ENCODE data around the gene RPUSD1.

The RPUSD1 gene

DNA sequence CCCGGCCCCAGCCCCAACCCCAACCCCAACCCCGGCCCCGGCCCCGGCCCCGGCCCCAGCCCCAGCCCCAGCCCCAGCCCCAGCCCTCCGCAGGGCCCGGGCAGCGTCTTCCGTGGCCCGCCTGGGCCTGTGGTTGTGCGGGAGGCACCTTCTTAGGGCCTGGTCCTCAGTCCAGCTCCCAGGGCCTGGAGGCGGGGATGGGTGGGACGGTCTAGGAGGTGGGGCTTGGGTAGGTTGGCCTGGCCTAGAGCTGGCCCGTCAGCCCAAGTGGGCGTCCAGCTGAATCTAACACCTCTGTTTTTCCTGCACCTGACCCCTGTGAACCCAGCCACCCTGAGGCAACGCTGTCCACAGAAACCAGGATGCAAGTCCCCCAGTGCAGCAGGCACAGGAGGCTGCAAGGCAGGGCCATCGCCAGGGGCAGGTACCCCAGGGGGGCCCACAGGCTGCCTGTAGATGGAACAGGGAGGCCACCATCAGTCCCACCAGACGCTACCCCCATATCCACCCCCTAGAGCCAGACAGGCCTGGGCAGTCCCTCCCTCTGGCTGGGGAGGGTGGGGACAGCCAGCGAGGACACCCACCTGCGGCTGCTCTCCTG is 18.9 kb downstream of the RPUSD1 start:
- peak in 1 of 10 donors; percentile 67 for DNase-seq

DNA sequence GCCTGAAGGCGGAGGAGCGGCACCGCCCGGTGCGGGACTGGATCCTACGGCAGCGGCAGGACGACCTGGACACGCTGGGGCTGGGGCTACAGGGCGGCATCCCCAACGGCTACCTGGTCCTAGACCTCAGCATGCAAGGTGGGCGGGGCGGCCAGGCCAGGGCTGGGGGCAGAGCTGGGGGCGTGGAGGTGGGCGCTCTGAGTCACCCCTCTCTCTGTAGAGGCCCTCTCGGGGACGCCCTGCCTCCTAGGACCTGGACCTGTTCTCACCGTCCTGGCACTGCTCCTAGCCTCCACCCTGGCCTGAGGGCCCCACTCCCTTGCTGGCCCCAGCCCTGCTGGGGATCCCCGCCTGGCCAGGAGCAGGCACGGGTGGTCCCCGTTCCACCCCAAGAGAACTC is 19.8 kb downstream of the RPUSD1 start:
- no peak for DNase-seq
- intact Hi-C loops (cut with DNase I) = no loop called here

More for the DNA sequence above, 18.9 kb downstream of the RPUSD1 start:
- intact Hi-C loops (cut with DNase I) = no loop called here

DNA sequence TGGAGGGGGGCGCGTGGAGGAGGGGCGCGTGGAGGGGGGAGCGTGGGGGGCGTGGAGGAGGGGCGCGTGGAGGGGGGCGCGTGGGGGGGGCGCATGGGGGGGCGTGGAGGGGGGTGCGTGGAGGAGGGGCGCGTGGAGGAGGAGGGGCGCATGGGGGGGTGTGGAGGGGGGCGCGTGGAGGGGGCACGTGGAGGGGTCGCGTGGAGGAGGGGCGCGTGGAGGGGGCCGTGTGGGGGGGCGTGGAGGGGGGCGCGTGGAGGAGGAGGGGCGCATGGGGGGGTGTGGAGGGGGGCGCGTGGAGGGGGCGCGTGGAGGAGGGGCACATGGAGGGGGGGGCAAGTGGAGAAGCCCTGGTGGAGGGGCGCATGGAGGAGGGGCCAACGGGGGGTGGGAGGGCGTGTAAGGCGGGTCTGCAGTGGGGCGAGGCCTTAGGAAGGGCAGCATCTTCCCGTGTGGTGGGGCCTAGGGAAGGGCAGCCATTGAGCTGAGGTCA is 20.4 kb downstream of the RPUSD1 start:
- intact Hi-C loops (cut with DNase I) = no loop called here
- no peak for DNase-seq

DNA sequence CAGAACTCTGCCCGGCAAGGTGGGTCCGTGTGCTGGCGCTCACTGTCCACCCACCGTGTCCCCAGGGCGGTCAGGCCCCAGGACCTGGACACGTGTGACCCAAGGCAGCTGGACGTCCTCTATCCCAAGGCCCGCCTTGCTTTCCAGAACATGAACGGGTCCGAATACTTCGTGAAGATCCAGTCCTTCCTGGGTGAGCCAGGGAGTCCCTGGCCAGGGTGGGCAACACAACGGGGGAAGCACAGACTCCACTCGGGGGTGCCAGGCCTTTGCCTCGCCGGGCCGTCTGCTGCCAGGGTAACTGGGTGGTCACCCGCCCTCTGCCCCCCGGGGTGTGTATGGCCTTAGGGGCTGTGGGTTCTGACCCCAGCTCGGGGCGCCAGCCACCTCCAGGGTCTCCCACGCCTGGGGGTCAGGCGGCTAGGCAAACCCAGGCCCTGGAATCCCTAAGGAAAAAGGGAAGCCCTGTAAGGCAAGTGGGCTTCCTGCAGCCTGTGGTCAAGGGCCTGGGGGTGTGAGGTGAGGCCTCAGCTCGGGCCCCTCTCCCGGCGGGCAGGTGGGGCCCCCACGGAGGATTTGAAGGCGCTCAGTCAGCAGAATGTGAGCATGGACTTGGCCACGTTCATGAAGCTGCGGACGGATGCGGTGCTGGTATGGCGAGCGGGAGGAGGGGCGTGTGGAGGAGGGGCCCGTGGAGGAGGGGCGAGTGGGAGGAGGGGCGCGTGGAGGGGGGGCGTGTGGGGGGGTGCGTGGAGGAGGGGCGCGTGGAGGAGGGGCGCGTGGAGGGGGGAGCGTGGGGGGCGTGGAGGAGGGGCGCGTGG is 21.2 kb downstream of the RPUSD1 start:
- DNase-seq = no peak
- intact Hi-C loops (cut with DNase I) = no loop called here

DNA sequence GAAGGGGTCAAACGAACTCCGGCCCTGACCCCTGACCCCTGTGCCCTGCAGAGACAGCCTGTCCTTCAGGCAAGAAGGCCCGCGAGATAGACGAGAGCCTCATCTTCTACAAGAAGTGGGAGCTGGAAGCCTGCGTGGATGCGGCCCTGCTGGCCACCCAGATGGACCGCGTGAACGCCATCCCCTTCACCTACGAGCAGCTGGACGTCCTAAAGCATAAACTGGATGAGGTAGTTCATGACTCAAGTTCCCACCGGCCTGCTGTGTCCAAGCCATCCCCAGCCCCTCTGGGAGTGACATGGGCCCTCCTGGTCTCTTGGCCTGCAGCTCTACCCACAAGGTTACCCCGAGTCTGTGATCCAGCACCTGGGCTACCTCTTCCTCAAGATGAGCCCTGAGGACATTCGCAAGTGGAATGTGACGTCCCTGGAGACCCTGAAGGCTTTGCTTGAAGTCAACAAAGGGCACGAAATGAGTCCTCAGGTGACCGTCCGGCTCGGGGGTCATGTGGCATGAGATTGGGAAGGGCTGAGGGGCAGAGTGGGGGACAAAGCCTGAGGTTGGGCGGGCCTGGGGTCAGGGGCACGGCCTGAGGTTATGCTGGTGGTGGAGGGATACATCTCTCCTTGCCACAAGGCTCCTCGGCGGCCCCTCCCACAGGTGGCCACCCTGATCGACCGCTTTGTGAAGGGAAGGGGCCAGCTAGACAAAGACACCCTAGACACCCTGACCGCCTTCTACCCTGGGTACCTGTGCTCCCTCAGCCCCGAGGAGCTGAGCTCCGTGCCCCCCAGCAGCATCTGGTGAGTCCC is 22.0 kb downstream of the RPUSD1 start:
- no peak for DNase-seq
- intact Hi-C loops (cut with DNase I) = no loop called here

DNA sequence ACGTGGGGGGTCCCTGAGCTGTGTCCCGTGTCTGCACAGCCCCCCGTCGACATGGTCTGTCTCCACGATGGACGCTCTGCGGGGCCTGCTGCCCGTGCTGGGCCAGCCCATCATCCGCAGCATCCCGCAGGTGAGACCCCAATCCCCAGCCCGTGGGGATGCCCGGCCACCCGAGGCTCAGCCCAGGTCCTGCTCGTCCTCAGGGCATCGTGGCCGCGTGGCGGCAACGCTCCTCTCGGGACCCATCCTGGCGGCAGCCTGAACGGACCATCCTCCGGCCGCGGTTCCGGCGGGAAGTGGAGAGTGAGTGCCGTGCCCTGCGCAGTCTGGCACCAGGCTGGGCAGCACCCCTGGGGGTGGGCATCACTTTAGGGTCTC is 22.7 kb downstream of the RPUSD1 start:
- intact Hi-C loops (cut with DNase I) = no loop called here
- DNase-seq = no peak

DNA sequence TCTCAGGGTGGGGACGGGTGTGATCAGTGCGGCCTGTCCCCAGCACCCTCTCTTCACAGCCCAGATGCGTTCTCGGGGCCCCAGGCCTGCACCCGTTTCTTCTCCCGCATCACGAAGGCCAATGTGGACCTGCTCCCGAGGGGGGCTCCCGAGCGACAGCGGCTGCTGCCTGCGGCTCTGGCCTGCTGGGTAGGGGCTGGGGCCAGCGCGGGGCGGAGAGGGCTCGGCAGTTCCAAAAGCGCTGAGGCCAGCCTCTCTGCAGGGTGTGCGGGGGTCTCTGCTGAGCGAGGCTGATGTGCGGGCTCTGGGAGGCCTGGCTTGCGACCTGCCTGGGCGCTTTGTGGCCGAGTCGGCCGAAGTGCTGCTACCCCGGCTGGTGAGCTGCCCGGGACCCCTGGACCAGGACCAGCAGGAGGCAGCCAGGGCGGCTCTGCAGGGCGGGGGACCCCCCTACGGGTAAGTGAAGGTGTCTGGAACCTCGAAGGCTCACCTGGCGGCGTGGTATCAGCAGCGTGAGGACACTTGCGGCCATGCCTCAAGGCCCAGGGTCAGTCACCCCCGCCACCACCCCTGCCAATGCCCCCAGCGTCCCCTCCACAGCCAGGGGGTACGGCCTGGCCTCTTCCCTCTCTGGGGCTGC is 23.2 kb downstream of the RPUSD1 start:
- intact Hi-C loops (cut with DNase I) = no loop called here
- DNase-seq = no peak

DNA sequence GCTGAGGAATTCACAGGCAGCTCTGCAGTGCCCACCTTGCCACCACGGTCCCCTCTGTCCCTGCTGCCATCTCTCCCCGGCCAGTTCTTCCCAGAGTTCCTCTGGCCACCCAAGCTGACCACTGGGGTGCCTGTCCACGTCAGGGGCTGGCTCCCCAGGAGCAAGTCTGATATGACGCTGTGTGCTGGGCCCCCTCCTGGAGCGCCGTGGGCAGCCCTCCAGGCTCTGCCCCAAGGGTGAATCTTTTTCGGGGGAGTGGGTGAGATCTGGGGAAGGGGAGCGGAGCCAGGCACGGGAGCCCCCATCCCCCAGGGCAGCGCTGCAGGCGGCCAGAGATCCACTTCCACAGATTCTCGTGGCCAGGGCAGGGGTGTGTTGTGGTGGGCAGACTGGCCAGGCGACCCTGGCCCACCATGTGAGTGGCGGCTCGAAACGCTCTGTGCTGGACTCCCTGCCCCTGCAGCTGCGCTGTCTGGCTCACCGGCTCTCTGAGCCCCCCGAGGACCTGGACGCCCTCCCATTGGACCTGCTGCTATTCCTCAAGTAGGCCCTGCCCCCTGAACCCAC is 23.9 kb downstream of the RPUSD1 start:
- DNase-seq = no peak
- intact Hi-C loops (cut with DNase I) = no loop called here

DNA sequence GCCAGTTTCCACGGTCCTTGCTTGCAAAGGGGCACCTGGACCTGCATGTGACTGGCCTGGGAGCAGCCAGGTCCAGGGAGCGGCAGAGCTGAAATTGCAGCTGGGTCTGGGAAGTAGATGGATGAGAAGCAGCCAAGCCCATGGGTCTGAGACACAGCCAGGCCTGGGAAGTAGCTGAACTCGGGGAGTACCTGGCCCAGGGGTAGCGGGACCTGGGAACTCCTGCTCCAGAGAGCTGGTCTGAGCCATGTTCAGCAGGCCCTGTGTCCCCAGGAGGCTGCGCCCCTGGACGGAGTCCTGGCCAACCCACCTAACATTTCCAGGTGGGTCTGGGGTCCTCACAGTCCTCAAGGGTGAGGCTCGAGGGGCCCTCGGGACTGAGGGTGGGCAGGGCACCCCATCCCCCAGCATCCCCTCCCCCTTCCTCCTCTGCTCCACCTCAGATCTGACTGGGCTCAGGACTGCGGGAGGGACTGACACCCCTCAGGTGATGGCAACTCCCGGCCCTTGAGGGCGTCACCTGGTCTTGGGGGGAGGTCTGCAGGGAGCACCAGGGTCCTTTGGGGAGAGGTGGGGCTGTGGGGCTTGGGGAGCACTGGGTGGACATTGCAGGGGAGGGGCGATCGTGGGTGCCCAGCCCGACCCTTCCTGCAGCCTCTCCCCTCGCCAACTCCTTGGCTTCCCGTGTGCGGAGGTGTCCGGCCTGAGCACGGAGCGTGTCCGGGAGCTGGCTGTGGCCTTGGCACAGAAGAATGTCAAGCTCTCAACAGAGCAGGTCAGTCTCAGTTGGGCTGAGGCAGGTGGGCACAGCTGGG is 24.6 kb downstream of the RPUSD1 start:
- intact Hi-C loops (cut with DNase I) = no loop called here
- DNase-seq = no peak

DNA sequence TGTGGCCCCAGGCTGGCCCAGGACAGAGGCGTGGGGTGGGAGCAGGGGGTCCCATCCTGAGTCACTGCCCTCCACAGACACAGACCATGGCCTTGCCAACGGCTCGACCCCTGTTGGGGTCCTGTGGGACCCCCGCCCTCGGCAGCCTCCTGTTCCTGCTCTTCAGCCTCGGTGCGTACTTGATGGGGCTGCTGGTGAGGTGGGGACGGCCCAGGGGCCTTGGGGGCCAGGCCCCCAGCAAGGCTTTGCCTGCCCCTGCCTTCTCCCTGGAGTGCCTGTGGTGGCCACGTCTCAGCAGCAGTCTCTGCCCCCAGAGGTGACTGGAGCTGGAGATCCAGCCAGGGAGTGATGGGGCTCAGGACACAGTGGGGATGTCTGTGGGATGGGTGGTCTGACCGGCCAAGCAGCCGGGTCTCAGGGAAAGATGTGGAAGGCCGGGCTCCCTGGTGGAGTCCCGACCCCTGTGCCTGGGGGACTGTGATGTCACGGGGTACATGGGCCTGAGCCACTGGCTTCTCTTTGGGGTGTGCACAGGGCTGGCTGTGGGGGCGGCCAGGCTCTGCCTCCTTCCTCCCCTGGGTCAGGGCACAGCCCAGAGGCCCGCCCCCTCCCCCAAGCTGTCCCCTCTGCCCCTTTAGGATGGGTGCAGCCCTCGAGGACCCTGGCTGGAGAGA is 25.4 kb downstream of the RPUSD1 start:
- intact Hi-C loops (cut with DNase I) = no loop called here
- no peak for DNase-seq

DNA sequence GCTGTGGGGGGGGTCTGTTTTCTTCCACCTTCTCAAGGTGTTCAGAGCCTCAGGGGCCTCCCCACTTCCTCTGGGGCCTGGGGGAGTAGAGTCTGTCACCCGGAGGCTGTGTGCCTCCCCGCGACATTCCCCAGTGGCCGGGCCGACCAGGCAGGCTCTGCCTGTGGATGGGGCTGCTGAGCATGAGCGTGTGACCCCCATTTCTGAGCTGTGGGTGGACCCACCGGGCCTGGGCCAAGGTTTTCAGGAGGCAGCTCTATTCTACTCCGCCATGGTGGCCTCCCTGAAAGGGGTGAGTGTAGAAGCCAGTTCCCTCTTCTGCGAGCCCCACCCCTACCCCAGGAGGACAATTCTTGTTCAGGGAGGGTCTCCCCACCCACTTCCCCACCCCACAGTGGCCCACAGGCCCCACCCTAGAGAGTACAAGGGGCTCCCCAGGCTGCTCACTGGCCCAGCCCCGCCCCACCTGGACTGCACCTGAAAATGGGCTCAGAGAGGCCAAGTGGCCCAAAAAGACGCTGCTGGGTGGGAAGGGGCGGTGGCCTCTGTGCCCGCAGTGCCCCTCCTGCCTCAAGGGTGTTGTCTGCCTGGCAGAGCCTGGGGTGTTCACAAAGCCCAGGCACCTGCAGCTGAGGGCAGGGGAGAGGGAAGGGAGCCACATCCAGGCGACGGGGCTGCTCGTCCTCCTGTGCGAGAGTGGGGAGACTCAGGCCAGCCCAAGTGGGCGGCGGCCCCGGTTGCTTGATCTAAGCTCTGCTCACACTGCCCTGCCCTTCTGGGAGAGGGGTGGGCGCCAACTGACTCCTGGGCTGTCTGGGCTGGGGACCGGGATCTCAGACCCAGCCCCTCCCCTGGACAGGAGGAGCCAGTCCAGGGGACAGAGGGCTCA is 26.3 kb downstream of the RPUSD1 start:
- intact Hi-C loops (cut with DNase I) = no loop called here
- no peak for DNase-seq

DNA sequence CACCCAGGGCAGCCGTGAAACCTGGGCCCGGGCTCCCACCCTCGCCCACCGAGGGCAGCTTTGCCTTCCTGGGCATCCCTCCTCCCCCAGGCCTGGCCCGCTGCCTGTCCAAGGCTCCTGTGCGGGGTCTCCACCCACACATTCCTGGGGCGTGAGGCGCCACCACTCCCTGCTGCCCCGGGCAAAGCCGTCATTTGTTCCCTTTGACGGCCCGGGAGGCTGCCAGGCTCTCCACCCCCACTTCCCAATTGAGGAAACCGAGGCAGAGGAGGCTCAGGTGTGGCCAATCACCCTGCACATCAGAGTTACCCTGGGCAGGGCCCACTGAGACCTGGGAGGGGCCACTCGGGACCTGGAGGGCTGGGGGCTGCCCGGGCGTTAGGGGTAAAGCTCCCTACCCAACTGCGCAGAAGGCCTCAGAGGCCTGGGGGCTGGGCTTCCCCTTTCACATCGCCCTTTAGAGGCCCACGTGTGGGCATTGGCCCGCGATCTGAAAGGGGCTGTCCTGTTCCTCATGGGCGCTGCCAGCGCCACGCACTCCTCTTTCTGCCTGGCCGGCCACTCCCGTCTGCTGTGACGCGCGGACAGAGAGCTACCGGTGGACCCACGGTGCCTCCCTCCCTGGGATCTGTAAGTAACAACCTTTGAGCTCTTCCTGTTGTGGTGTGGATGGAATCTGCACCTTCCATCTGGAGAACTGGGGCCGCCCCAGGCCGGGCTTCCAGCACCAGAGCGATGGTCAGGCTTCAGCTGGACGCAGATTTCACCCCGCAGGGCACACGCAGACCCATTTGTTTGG is 27.4 kb downstream of the RPUSD1 start, which contains the start of gene MSLN:
TSS of gene MSLN (plus strand) at position 190 of the 799 bp plus-strand sequence. CDS start 1,947 bp downstream, outside the sequence.
- intact Hi-C loops (cut with DNase I) = no loop called here
- no peak for DNase-seq

DNA sequence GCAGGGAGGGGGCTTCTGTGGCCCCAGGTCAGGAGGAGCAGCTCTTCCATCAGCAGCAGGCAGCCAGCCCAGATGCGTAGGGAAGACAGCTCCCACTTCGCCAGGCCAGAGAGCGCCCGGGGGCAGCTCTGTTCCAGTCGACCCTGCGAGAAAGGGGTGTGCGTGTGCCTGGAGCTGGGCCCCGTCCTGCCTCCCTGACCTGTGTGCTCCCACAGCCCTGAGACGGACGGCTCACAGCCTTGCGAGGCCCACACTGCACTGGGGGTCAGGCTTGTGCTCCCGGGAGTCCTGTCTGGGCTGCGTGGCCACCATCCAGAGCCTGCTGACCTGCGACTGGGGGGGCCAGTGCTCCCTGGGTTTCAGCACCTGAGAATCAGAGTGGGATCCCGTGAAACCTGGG is 28.1 kb downstream of the RPUSD1 start:
- intact Hi-C loops (cut with DNase I) = no loop called here

DNA sequence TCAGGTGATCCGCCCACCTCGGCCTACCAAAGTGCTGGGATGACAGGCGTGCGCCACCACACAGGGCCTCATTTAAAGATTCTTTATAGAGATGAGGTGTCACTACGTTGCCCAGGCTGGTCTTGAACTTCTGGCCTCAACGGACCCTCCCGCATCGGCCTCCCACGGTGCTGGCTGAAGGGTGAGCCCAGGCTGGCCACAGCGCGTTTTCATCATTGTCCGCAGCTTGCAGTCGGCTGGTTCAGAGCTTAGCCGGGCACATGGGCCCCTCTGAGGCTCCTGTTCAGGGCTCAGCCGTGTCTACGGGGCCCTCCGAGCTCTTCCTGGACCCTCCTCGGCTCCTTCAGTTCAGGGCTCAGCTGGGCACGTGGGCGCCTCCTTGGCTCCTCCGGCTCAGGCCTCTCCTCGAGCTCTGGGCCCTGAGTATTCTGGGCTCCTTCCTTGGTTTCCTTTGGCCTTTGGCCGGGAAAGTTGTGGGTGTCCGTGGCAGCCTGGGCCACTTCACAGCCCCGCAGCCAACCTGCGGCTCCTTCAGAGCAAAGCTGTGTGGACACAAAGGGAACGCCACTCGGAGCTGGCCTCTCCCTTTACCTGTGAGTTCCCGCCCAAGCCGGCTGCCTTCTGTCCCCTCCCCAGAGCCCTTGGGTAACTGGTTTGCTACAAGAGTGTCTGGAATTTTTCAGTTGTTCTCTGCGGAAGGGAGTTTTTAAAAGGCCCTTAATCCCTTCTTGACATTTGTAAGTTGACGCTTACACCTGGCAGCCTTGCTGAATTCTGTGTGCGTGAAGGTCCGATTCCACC is 28.9 kb downstream of the RPUSD1 start:
- intact Hi-C loops (cut with DNase I) = no loop called here
- no peak for DNase-seq

More for the DNA sequence above, 28.1 kb downstream of the RPUSD1 start:
- no peak for DNase-seq

DNA sequence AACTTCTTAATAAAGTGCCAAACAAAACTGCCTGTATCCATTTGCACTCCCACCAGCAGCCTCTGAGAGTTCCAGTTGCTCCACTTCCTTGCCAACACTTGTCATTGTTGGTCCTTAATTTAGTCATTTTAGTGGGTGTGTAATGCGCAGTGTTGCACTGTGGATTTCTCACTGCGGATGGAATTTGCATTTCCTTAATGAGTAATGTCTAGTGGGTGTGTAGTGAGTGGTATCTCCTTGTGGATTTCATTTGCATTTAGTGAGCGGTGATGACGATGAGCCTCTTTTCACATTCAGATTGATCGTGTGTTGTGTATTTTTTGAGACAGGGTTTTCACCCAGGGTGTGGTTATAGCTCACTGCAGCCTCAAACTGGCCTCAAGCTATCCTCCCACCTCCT is 31.8 kb downstream of the RPUSD1 start:
- DNase-seq = no peak
- intact Hi-C loops (cut with DNase I) = no loop called here

DNA sequence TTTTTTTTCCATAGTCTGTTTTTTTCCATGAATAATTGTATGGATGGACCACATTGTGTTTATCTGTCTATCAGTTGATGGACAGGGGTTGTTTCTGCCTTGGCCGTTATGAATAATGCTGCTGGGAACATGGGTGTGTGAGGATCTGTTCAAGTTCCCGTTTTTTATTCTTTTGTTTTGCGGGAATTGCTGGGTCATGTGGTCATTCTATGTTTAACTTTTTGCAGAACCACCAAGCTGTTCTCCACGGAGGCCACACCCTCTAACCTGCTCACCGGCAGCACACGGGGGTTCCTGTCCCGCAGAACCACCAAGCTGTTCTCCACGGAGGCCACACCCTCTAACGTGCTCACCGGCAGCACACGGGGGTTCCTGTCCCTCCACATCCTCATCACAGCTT is 33.5 kb downstream of the RPUSD1 start:
- intact Hi-C loops (cut with DNase I) = no loop called here
- DNase-seq = no peak
